A549 (cell line): ENCODE results near the gene TPD52L1. TPM values are rescaled to one million over a fixed set of nuclear protein-coding genes. Genes with fewer than 3 reads are reported as not detected.

Source experiments
- ATAC-seq, 2 experiments: fragments of 200-7000 bp in 1 of 2; fragments of >200 bp in 1 of 2; cut with Nextera tagmentation in 1 of 2; cut with Tn5 transposase in 1 of 2; 3 replicates each; pipeline versions ENCODE4 v1.8.0 to v1.9.1; 2018 to 2020; ENCODE audit warnings: mild to moderate bottlenecking in 1 of 2, moderate library complexity in 1 of 2
- CTCF ChIA-PET: fragments of 300-600 bp; sonication (Branson Sonifier 250); formaldehyde crosslinking; extraction: SDS; loops from one replicate; lab custom pipeline; 2021; ENCODE audit warnings: antibody characterized with exemption, inconsistent platforms; lab: Yijun Ruan, JAX
- POLR2A ChIA-PET: fragments of 350-600 bp; formaldehyde crosslinking; extraction: SDS; loops from one replicate; lab custom pipeline; 2021; ENCODE audit warnings: antibody characterized with exemption, inconsistent platforms; lab: Yijun Ruan, JAX
- DNase-seq, 2 experiments: peaks; one replicate each; pipeline versions ENCODE4 v3.0.0 to v3.0.0-alpha.2; 2011 to 2016; ENCODE audit warnings: low read depth in 1 of 2, low spot score in 1 of 2
- FAIRE-seq: peaks from 2 replicates; lab custom pipeline; 2011; peaks lifted over from hg19 to GRCh38; lab: Jason Lieb, UNC
- H3K27ac ChIP-seq, 2 experiments: fragments of >200 bp; sonication (Bioruptor Twin); formaldehyde crosslinking; 3 replicates each; pipeline ENCODE4 v1.5.1; 2016 to 2017
- H3K4me1 ChIP-seq: fragments of >200 bp; sonication (Bioruptor Twin); formaldehyde crosslinking; 3 replicates; pipeline ENCODE4 v1.6.1; 2016
- H3K4me2 ChIP-seq: fragments of >200 bp; sonication (Bioruptor Twin); formaldehyde crosslinking; 3 replicates; pipeline ENCODE4 v1.6.1; 2016
- H3K4me3 ChIP-seq: fragments of >200 bp; sonication (Bioruptor Twin); formaldehyde crosslinking; 3 replicates; pipeline ENCODE4 v1.5.1; 2016
- H3K9me3 ChIP-seq: fragments of >200 bp; sonication (Bioruptor Twin); formaldehyde crosslinking; 3 replicates; pipeline ENCODE4 v1.6.1; 2016
- CBX8 ChIP-seq: fragments of 200-600 bp; sonication (generic); IDR thresholded peaks from 2 replicates; pipeline ENCODE4 v1.6.1; 2016
- CHD2 ChIP-seq: fragments of 150-350 bp; IDR thresholded peaks from 2 replicates; pipeline ENCODE4 v1.6.1; 2014; ENCODE audit warnings: low read length; ENCODE audit not compliant: partially characterized antibody
- EHF ChIP-seq: fragments of 250-450 bp; sonication (Bioruptor Pico); IDR thresholded peaks from 2 replicates; pipeline ENCODE4 v1.5.0; 2020; ENCODE audit warnings: mild to moderate bottlenecking
- HOXB13 ChIP-seq: fragments of 250-450 bp; sonication (Bioruptor Pico); IDR thresholded peaks from 2 replicates; pipeline ENCODE4 v1.5.0; 2020; ENCODE audit warnings: low read depth, mild to moderate bottlenecking, moderate library complexity
- NR3C1 ChIP-seq: fragments of >200 bp; sonication (Bioruptor Twin); formaldehyde crosslinking; IDR thresholded peaks from 3 replicates; pipeline ENCODE4 v1.6.1; 2017
- POLR2A ChIP-seq: IDR thresholded peaks from 2 replicates; pipeline ENCODE4 v1.6.1; 2012; ENCODE audit warnings: mild to moderate bottlenecking, low read length
- POLR2AphosphoS2 ChIP-seq: conservative IDR thresholded peaks from 2 replicates; pipeline ENCODE4 v1.6.1; 2012; ENCODE audit warnings: low read length, improper control_type of control experiment, inconsistent platforms
- RCOR1 ChIP-seq: fragments of 150-350 bp; IDR thresholded peaks from 2 replicates; pipeline ENCODE4 v1.6.1; 2014; ENCODE audit warnings: antibody characterized with exemption, low read length, low read depth
- TP53 ChIP-seq: fragments of 250-450 bp; sonication (Bioruptor Pico); IDR thresholded peaks from 2 replicates; pipeline ENCODE4 v1.5.0; 2021; ENCODE audit warnings: mild to moderate bottlenecking, moderate library complexity
- ZC3H11A ChIP-seq: fragments of 450-650 bp; IDR thresholded peaks from 2 replicates; pipeline ENCODE4 v1.6.1; 2014; ENCODE audit warnings: antibody characterized with exemption, mild to moderate bottlenecking
- ZNF302 ChIP-seq: fragments of 250-450 bp; sonication (Bioruptor Pico); IDR thresholded peaks from 2 replicates; pipeline ENCODE4 v1.9.0; 2021; ENCODE audit warnings: inconsistent platforms, mild to moderate bottlenecking, moderate library complexity
- ZSCAN20 ChIP-seq: fragments of 250-450 bp; sonication (Bioruptor Pico); IDR thresholded peaks from 2 replicates; pipeline ENCODE4 v1.8.0; 2022; ENCODE audit warnings: mild to moderate bottlenecking, moderate library complexity
- WGBS: methylation state at CpG from one replicate; pipeline ENCODE4 v1.1.6; 2017; ENCODE audit errors: missing lambda C conversion rate; 5-methylcytosine and 5-hydroxymethylcytosine counted together
- polyA plus RNA-seq, 4 experiments: library from polyadenylated mRNA; depleted of rRNA in 3 of 4; stranded (reverse); fragments of >200 nt; fragmentation: RNase III in 1 of 4; extraction: RNeasy Plus Mini Kit Qiagen cat#74134 plus additional on column Dnase treatment in 1 of 4; gene quantifications; 2 replicates in 3 of 4; 3 replicates in 1 of 4; pipeline ENCODE4 v1.2.3, GENCODE V29; 2011 to 2017
- TF ChIP-seq, protein P1 (sequence below): fragments of >200 bp; sonication (Bioruptor Twin); formaldehyde crosslinking; IDR thresholded peaks from 2 replicates; pipeline ENCODE4 v1.6.1; 2016
- TF ChIP-seq, protein P2 (sequence below): fragments of 250-450 bp; sonication (Bioruptor Pico); IDR thresholded peaks from 2 replicates; pipeline ENCODE4 v1.5.0; 2021; ENCODE audit warnings: mild to moderate bottlenecking, moderate library complexity, borderline replicate concordance
- TF ChIP-seq, protein P3 (sequence below): fragments of 200-600 bp; sonication (generic); IDR thresholded peaks from 2 replicates; pipeline ENCODE4 v1.6.1; 2016; ENCODE audit warnings: antibody characterized with exemption, mild to moderate bottlenecking, moderate library complexity
- TF ChIP-seq, protein P4 (sequence below): fragments of >200 bp; sonication (Bioruptor Twin); formaldehyde crosslinking; IDR thresholded peaks from 3 replicates; pipeline ENCODE4 v1.5.1; 2016
- TF ChIP-seq, protein P5 (sequence below): IDR thresholded peaks from 2 replicates; pipeline ENCODE4 v1.6.1; 2012

TPD52L1 gene
- polyA plus RNA-seq, 2 of the 4 experiments (the other 2 are of a cell fraction), result 90.1 to 144 TPM

DNA sequence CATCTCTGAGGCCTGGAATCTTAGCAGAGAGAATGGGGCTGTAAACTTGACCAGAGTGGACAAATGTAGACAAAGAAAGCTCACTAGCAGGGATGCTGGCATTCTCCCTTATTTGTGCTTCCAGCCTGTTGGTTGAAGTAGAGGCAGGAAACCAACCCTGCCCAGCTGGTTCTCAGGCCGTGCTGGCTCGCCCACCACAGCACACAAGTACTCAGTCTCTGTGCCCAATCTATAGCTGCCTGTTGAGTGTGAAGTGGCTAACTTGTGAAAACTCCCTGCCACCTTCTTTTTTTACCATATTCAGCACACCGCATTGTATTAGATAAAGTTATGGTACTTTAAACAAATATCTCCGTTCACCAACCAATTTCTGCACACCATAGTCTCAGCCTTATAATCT is 110.9 kb downstream of the TPD52L1 start (continued):
- TF ChIP-seq, protein P1, sequence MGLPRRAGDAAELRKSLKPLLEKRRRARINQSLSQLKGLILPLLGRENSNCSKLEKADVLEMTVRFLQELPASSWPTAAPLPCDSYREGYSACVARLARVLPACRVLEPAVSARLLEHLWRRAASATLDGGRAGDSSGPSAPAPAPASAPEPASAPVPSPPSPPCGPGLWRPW, result no peak

DNA sequence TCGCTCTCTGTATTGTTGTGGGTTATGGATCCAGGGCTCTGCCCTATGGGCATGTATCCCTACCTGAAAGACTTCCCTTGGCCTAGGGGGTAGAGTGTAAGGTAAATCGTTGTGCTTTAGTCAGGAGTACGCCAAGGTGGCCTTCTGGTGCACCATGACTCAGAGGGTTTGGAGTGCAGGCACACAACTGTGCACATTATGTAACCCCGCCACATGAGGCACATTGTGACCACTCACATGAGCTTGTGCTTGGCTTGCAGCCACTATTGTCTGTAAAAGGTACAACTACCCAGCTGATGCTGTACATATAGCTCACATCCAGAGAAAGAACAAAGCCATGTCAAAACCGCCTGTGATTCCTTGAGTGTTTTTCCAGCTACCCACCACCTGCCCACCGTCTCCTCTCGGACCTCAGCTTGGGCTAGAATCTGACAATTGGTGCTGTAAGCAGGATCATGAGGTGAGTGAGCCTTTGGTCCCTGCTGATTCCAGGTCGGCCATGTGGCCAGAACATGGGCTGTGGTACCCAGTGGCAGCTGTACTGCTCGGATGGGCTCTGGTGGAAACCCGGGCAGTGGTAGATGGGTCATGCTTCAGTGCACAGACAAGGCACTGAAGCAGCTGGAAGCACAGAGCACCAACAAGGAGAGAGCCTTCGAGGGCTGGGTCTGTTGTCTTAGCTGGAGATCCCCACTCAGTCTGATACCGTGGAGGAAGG is 114.4 kb downstream of the TPD52L1 start:
- Histone ChIP-seq H3K4me2 (no peak overlapping the region), H3K4me1 (no peaks in the 10 kb centered on the region), H3K27ac (peak overlapping the region in 1 of 2 experiments; percentile 46; a peak in 1 of 6 replicates), H3K4me3 (no peak overlapping the region), H3K9me3 (no peaks in the 10 kb centered on the region)
- FAIRE-seq (no peak), ATAC-seq (peak in 1 of 2 experiments; percentile 30; a peak in 1 of 6 replicates), DNase-seq (no peak)
- CTCF ChIA-PET, result interaction anchor here (0.9 to 1.9 kb wide), 4 partner anchors 9 to 114 kb away, joined by 3 to 6 read pairs (median 4); partner anchors contain the start of gene TPD52L1
- POLR2A ChIA-PET, result interaction anchor here (0.6 kb wide), 1 partner anchor 66 kb away, joined by 3 read pairs; no protein-coding TSS in a partner anchor
- WGBS, result 94% methylated on average over 10 of the region's 12 CpGs
- no peak for TF ChIP-seq CHD2
- no peak for TF ChIP-seq RCOR1
- no peak for TF ChIP-seq TP53
- TF ChIP-seq ZNF302, result no peak
- no peak for TF ChIP-seq ZC3H11A
- TF ChIP-seq POLR2A, result no peak
- TF ChIP-seq, protein P2, sequence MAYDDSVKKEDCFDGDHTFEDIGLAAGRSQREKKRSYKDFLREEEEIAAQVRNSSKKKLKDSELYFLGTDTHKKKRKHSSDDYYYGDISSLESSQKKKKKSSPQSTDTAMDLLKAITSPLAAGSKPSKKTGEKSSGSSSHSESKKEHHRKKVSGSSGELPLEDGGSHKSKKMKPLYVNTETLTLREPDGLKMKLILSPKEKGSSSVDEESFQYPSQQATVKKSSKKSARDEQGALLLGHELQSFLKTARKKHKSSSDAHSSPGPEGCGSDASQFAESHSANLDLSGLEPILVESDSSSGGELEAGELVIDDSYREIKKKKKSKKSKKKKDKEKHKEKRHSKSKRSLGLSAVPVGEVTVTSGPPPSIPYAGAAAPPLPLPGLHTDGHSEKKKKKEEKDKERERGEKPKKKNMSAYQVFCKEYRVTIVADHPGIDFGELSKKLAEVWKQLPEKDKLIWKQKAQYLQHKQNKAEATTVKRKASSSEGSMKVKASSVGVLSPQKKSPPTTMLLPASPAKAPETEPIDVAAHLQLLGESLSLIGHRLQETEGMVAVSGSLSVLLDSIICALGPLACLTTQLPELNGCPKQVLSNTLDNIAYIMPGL (CRISPR knock-in tag), result no peak
- no peak for TF ChIP-seq EHF
- no peak for TF ChIP-seq CBX8
- TF ChIP-seq NR3C1, result no peak
- TF ChIP-seq ZSCAN20 (CRISPR knock-in tag), result no peak
- TF ChIP-seq HOXB13 (CRISPR knock-in tag), result no peak
- TF ChIP-seq, protein P3, sequence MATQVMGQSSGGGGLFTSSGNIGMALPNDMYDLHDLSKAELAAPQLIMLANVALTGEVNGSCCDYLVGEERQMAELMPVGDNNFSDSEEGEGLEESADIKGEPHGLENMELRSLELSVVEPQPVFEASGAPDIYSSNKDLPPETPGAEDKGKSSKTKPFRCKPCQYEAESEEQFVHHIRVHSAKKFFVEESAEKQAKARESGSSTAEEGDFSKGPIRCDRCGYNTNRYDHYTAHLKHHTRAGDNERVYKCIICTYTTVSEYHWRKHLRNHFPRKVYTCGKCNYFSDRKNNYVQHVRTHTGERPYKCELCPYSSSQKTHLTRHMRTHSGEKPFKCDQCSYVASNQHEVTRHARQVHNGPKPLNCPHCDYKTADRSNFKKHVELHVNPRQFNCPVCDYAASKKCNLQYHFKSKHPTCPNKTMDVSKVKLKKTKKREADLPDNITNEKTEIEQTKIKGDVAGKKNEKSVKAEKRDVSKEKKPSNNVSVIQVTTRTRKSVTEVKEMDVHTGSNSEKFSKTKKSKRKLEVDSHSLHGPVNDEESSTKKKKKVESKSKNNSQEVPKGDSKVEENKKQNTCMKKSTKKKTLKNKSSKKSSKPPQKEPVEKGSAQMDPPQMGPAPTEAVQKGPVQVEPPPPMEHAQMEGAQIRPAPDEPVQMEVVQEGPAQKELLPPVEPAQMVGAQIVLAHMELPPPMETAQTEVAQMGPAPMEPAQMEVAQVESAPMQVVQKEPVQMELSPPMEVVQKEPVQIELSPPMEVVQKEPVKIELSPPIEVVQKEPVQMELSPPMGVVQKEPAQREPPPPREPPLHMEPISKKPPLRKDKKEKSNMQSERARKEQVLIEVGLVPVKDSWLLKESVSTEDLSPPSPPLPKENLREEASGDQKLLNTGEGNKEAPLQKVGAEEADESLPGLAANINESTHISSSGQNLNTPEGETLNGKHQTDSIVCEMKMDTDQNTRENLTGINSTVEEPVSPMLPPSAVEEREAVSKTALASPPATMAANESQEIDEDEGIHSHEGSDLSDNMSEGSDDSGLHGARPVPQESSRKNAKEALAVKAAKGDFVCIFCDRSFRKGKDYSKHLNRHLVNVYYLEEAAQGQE, result no peak
- TF ChIP-seq, protein P4, sequence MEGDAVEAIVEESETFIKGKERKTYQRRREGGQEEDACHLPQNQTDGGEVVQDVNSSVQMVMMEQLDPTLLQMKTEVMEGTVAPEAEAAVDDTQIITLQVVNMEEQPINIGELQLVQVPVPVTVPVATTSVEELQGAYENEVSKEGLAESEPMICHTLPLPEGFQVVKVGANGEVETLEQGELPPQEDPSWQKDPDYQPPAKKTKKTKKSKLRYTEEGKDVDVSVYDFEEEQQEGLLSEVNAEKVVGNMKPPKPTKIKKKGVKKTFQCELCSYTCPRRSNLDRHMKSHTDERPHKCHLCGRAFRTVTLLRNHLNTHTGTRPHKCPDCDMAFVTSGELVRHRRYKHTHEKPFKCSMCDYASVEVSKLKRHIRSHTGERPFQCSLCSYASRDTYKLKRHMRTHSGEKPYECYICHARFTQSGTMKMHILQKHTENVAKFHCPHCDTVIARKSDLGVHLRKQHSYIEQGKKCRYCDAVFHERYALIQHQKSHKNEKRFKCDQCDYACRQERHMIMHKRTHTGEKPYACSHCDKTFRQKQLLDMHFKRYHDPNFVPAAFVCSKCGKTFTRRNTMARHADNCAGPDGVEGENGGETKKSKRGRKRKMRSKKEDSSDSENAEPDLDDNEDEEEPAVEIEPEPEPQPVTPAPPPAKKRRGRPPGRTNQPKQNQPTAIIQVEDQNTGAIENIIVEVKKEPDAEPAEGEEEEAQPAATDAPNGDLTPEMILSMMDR, result no peak
- TF ChIP-seq, protein P5, sequence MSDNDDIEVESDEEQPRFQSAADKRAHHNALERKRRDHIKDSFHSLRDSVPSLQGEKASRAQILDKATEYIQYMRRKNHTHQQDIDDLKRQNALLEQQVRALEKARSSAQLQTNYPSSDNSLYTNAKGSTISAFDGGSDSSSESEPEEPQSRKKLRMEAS, result no peak
- no peak for TF ChIP-seq POLR2AphosphoS2
